Fibroblast of the aortic adventitia (primary cell): ENCODE measurements around the gene ADGRE2. TPM values are rescaled to one million over a fixed set of nuclear protein-coding genes. Genes with fewer than 3 reads are reported as not detected.
A peak's percentile ranks its signal among the peaks of the same experiment; 100 is the strongest.
"Not testable (repeated sequence)": the region's sequence is repeated elsewhere in the genome, so short reads cannot be mapped to it uniquely, and the experiment has no call there.

ENCODE experiments used
- DNase-seq: peaks from one replicate; pipeline ENCODE4 v3.0.0-alpha.2; 2010; ENCODE audit warnings: low read depth
- H3K4me3 ChIP-seq: 2 replicates; pipeline ENCODE4 v1.5.1; 2011; ENCODE audit warnings: low read depth, mild to moderate bottlenecking, control low read depth, low read length, moderate library complexity
- CTCF ChIP-seq: IDR thresholded peaks from 2 replicates; pipeline ENCODE4 v1.5.1; 2011; ENCODE audit warnings: mild to moderate bottlenecking, low read length, control low read depth, inconsistent platforms; ENCODE audit not compliant: insufficient read depth
- total RNA-seq: library from RNA; depleted of rRNA; stranded (reverse); fragments of >200 nt; gene quantifications from 2 replicates; pipeline ENCODE4 v1.2.3, GENCODE V29; 2012; ENCODE audit warnings: low replicate concordance

The ADGRE2 gene
- total RNA-seq, 1 donor, result 0.09 TPM

GRCh38 chr19:14804765-14805164 is 26.4 kb upstream of the ADGRE2 start:
- no peak for TF ChIP-seq CTCF
- no peak for DNase-seq
- H3K4me3 ChIP-seq, result no peak overlapping the region

- H3K4me3 ChIP-seq, result no peak overlapping the region
- no peak for DNase-seq
- no peak for TF ChIP-seq CTCF
Measured at GRCh38 chr19:14798760-14799159, 20.4 kb upstream of the ADGRE2 start.

- no peak for TF ChIP-seq CTCF
- H3K4me3 ChIP-seq, result no peak overlapping the region
- DNase-seq, result no peak
Measured at GRCh38 chr19:14796021-14796420, 17.7 kb upstream of the ADGRE2 start.

- no peak overlapping the region for H3K4me3 ChIP-seq
Measured at GRCh38 chr19:14795078-14795721, 16.8 kb upstream of the ADGRE2 start.

GRCh38 chr19:14792250-14792649 is 13.9 kb upstream of the ADGRE2 start:
- H3K4me3 ChIP-seq, DNase-seq: not testable (repeated sequence)

More at GRCh38 chr19:14795078-14795721, 16.8 kb upstream of the ADGRE2 start:
- TF ChIP-seq CTCF, result no peak
- DNase-seq, result no peak

- peak; percentile 45 for TF ChIP-seq CTCF
- DNase-seq, result no peak
- H3K4me3 ChIP-seq, result no peak overlapping the region
Measured at GRCh38 chr19:14786421-14786851, 8.1 kb upstream of the ADGRE2 start.

GRCh38 chr19:14785102-14785793 is 6.9 kb upstream of the ADGRE2 start:
- H3K4me3 ChIP-seq, DNase-seq: not testable (repeated sequence)

- DNase-seq, result not testable (repeated sequence)
Measured at GRCh38 chr19:14784730-14785101, 6.4 kb upstream of the ADGRE2 start.

GRCh38 chr19:14783410-14783998 is 5.1 kb upstream of the ADGRE2 start:
- not testable (repeated sequence) for H3K4me3 ChIP-seq, DNase-seq

More at GRCh38 chr19:14784730-14785101, 6.4 kb upstream of the ADGRE2 start:
- not testable (repeated sequence) for H3K4me3 ChIP-seq
